ENCODE measurements around the gene MYH8. TPM values are rescaled to one million over a fixed set of nuclear protein-coding genes. Genes with fewer than 3 reads are reported as not detected.

The MYH8 gene
- total RNA-seq, 4 donors from 2014 or later: not detected

GRCh38 chr17:10457952-10458351 lies 36.2 kb upstream of the MYH8 start:
- no peak overlapping the region for H3K27ac ChIP-seq
- intact Hi-C loops (cut with DNase I; ENCODE audit: low total_unique reads): no loop called here
- H3K4me3 ChIP-seq: no peak overlapping the region
- no peak for TF ChIP-seq POLR2A (IDR thresholded peaks at IDR 0.05)
- TF ChIP-seq CTCF (IDR thresholded peaks at IDR 0.05): no peak
- DNase-seq: no peak
- H3K4me1 ChIP-seq: no peaks in the 10 kb centered on the region
- no peaks in the 10 kb centered on the region for H3K36me3 ChIP-seq
- no peaks in the 10 kb centered on the region for H3K27me3 ChIP-seq
- no peaks in the 10 kb centered on the region for H3K9me3 ChIP-seq

GRCh38 chr17:10447026-10447931 lies 25.5 kb upstream of the MYH8 start:
- no peak for DNase-seq
- no peak overlapping the region for H3K27ac ChIP-seq
- H3K4me1 ChIP-seq: no peaks in the 10 kb centered on the region
- no peaks in the 10 kb centered on the region for H3K36me3 ChIP-seq
- TF ChIP-seq POLR2A (IDR thresholded peaks at IDR 0.05) (no peak), CTCF (IDR thresholded peaks at IDR 0.05) (no peak)
- no peaks in the 10 kb centered on the region for H3K9me3 ChIP-seq
- H3K27me3 ChIP-seq: no peaks in the 10 kb centered on the region
- no peak overlapping the region for H3K4me3 ChIP-seq
- intact Hi-C loops (cut with DNase I; ENCODE audit: low total_unique reads): no loop called here

- H3K27me3 ChIP-seq: no peaks in the 10 kb centered on the region
- no peaks in the 10 kb centered on the region for H3K36me3 ChIP-seq
- no peak overlapping the region for H3K4me3 ChIP-seq
- no peak for TF ChIP-seq CTCF (IDR thresholded peaks at IDR 0.05)
- TF ChIP-seq POLR2A (IDR thresholded peaks at IDR 0.05): no peak
- H3K27ac ChIP-seq: no peak overlapping the region
- H3K4me1 ChIP-seq: no peaks in the 10 kb centered on the region
- DNase-seq: no peak
- no peaks in the 10 kb centered on the region for H3K9me3 ChIP-seq
- intact Hi-C loops (cut with DNase I; ENCODE audit: low total_unique reads): no loop called here
Measured at GRCh38 chr17:10439816-10440215, 18.1 kb upstream of the MYH8 start.

- H3K4me1 ChIP-seq: no peaks in the 10 kb centered on the region
- no peak overlapping the region for H3K27ac ChIP-seq
- H3K27me3 ChIP-seq: no peaks in the 10 kb centered on the region
- intact Hi-C loops (cut with DNase I; ENCODE audit: low total_unique reads): no loop called here
- no peak for TF ChIP-seq POLR2A (IDR thresholded peaks at IDR 0.05)
- no peak for TF ChIP-seq CTCF (IDR thresholded peaks at IDR 0.05)
- DNase-seq: no peak
- H3K4me3 ChIP-seq: no peak overlapping the region
- no peaks in the 10 kb centered on the region for H3K36me3 ChIP-seq
- no peaks in the 10 kb centered on the region for H3K9me3 ChIP-seq
Measured at GRCh38 chr17:10435096-10435495, 13.3 kb upstream of the MYH8 start.

- Histone ChIP-seq H3K4me1 (no peaks in the 10 kb centered on the region), H3K9me3 (no peaks in the 10 kb centered on the region), H3K4me3 (no peak overlapping the region), H3K36me3 (no peaks in the 10 kb centered on the region), H3K27ac (no peak overlapping the region), H3K27me3 (peaks cover 0 to 4% of the 10 kb centered on the region in 2 donors)
- TF ChIP-seq CTCF (IDR thresholded peaks at IDR 0.05) (no peak), POLR2A (IDR thresholded peaks at IDR 0.05) (no peak)
- intact Hi-C loops (cut with DNase I; ENCODE audit: low total_unique reads): no loop called here
- DNase-seq: no peak
Measured at GRCh38 chr17:10429421-10430045, 7.8 kb upstream of the MYH8 start.

Measured in uterus (tissue), 4 donors.